Osteocyte (in vitro differentiated cells): ENCODE data around the gene HPGD. TPM values are rescaled to one million over a fixed set of nuclear protein-coding genes. Genes with fewer than 3 reads are reported as not detected.

Source experiments
- DNase-seq: peaks from one replicate; pipeline ENCODE4 v3.0.0; 2021; ENCODE audit warnings: mixed read lengths; ENCODE audit not compliant: unreplicated experiment; ENCODE audit errors: extremely low spot score
- H3K27ac Mint-ChIP-seq: one replicate; pipeline ENCODE4 v1.8.0; 2021; ENCODE audit warnings: mild to moderate bottlenecking, mixed read lengths; ENCODE audit not compliant: unreplicated experiment
- H3K27me3 Mint-ChIP-seq: one replicate; pipeline ENCODE4 v1.8.0; 2021; ENCODE audit warnings: mixed read lengths; ENCODE audit not compliant: unreplicated experiment
- H3K36me3 Mint-ChIP-seq: one replicate; pipeline ENCODE4 v1.8.0; 2021; ENCODE audit warnings: mixed read lengths; ENCODE audit not compliant: unreplicated experiment
- H3K4me1 Mint-ChIP-seq: one replicate; pipeline ENCODE4 v1.8.0; 2021; ENCODE audit warnings: mixed read lengths; ENCODE audit not compliant: unreplicated experiment
- H3K4me3 Mint-ChIP-seq: one replicate; pipeline ENCODE4 v1.8.0; 2021; ENCODE audit warnings: mild to moderate bottlenecking, moderate library complexity, mixed read lengths; ENCODE audit not compliant: unreplicated experiment
- H3K9me3 Mint-ChIP-seq: one replicate; pipeline ENCODE4 v1.8.0; 2021; ENCODE audit warnings: mixed read lengths; ENCODE audit not compliant: unreplicated experiment
- total RNA-seq: library from RNA; stranded (reverse); gene quantifications from 2 replicates; pipeline ENCODE4 v1.2.1, GENCODE V29; 2021
- TF ChIP-seq, protein P1 (sequence below): fragments of 200-600 bp; sonication (generic); IDR thresholded peaks from 2 replicates; pipeline ENCODE4 v1.5.0; 2021; ENCODE audit warnings: antibody characterized with exemption, mild to moderate bottlenecking, moderate library complexity

Gene HPGD
- total RNA-seq, 1 donor from 2014 or later: not detected

DNA sequence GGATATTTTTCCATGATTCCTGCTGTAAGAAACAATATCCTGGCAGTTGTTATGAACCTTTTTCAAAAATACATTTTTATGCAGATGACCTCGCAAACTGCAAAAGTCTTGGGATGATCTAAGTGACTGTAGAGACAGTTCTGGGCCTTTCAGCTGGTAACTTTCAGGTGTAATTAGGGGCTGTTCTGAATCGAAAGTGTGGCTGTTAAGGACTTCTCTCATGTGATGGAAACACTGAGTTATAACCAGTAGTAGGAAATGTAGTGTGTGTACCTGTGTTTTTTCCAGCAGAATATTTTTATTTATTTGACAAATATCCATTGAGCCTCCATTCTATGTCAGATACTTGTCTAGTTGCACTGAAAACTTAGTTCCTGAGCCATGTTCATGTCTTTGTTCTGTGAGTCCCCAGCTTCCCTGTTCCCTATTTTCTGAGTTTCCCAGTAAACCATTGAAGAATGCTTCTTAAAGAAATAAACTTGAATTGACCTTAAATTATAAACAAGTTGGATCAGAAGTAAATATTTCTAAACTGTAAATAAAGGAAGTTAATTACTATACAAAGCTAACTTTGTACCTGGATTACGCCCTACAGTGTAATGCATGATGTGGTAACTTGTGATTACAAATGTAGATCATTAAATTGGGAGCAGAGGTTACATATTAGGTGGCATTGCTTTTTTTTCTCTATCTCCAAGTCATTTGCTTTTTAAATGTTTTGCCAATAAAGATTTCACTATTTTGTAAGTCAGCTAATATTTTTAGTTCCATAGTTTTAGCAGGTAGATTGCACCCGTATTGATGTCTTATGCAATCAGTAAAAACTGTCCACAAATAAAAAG, 33.7 kb upstream of the HPGD start:
- H3K4me3 Mint-ChIP-seq: no peak overlapping the region
- no peak overlapping the region for H3K27ac Mint-ChIP-seq
- peaks cover 9% of the 10 kb centered on the region for H3K27me3 Mint-ChIP-seq
- peaks cover 3% of the 10 kb centered on the region for H3K9me3 Mint-ChIP-seq
- peaks cover 6% of the 10 kb centered on the region for H3K4me1 Mint-ChIP-seq
- H3K36me3 Mint-ChIP-seq: no peaks in the 10 kb centered on the region
- DNase-seq: no peak
- TF ChIP-seq, protein P1, sequence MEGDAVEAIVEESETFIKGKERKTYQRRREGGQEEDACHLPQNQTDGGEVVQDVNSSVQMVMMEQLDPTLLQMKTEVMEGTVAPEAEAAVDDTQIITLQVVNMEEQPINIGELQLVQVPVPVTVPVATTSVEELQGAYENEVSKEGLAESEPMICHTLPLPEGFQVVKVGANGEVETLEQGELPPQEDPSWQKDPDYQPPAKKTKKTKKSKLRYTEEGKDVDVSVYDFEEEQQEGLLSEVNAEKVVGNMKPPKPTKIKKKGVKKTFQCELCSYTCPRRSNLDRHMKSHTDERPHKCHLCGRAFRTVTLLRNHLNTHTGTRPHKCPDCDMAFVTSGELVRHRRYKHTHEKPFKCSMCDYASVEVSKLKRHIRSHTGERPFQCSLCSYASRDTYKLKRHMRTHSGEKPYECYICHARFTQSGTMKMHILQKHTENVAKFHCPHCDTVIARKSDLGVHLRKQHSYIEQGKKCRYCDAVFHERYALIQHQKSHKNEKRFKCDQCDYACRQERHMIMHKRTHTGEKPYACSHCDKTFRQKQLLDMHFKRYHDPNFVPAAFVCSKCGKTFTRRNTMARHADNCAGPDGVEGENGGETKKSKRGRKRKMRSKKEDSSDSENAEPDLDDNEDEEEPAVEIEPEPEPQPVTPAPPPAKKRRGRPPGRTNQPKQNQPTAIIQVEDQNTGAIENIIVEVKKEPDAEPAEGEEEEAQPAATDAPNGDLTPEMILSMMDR: no peak

DNA sequence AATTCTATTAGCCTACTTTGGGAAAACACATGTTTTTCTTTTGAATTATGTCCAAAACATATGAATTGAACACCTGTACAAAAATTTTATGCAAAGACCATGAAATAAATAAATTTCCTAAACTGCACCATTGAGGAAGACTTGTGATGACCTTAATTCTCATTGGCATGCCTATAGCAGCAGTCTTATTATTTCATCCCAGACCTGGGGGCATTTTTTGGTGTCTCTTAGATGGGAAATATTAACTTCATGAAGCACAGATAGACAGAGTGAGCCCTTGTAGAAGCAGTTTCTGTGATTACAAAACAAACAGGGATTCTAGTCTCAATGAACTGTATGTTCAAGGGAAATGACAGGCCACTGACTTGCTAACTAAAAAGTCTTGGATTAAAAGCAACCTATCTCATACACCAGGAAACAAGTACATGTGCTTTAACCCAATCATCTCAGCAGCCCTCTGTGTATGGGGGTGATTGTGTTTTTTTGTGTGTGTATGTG, 32.0 kb upstream of the HPGD start:
- Mint-ChIP-seq H3K27me3 (peaks cover 3% of the 10 kb centered on the region), H3K27ac (no peak overlapping the region), H3K4me3 (no peak overlapping the region), H3K9me3 (peaks cover 3% of the 10 kb centered on the region), H3K4me1 (peaks cover 12% of the 10 kb centered on the region), H3K36me3 (no peaks in the 10 kb centered on the region)
- TF ChIP-seq, protein P1: no peak
- no peak for DNase-seq

DNA sequence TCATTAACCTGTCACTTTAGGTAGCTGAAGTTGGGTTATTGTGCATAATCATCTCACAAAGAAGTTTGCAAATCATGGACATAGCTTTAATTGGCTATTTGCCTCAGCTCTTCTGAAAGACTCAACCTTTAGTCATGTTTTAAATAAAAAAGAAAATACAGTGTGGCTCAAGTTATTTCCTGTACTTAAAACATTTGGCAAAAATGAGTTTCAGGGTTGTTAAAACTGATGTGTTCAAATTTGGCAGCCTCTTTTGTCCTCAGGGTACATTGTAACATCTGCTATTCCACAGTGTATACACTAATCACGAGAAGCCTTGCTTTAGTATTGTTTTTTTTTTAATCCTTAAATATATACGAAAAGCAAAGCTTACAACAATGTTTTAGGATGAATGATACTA, 31.5 kb upstream of the HPGD start:
- TF ChIP-seq, protein P1: no peak
- peaks cover 5% of the 10 kb centered on the region for H3K27me3 Mint-ChIP-seq
- no peak overlapping the region for H3K4me3 Mint-ChIP-seq
- peaks cover 6% of the 10 kb centered on the region for H3K9me3 Mint-ChIP-seq
- H3K36me3 Mint-ChIP-seq: no peaks in the 10 kb centered on the region
- peaks cover 12% of the 10 kb centered on the region for H3K4me1 Mint-ChIP-seq
- DNase-seq: no peak
- no peak overlapping the region for H3K27ac Mint-ChIP-seq

DNA sequence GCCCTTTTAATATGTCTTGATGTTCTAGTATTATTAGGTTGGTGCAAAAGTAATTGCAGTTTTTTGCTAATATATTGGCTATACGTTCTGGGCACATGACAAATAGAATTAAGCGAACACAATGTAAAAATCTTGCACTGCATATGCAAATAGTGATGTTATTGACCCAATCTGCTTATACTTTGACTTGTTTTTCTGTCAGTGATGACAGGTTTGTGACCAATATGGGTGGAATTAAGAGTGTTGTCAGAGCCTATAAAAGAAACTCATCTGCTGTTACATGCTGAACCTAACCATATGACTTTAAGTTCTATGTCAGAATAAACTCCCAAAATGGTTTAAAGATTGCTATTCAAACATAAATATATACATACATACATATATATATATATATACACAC, 30.7 kb upstream of the HPGD start:
- H3K36me3 Mint-ChIP-seq: no peaks in the 10 kb centered on the region
- no peak overlapping the region for H3K4me3 Mint-ChIP-seq
- H3K27ac Mint-ChIP-seq: no peak overlapping the region
- TF ChIP-seq, protein P1: no peak
- H3K4me1 Mint-ChIP-seq: peaks cover 12% of the 10 kb centered on the region
- H3K9me3 Mint-ChIP-seq: peaks cover 8% of the 10 kb centered on the region
- peaks cover 4% of the 10 kb centered on the region for H3K27me3 Mint-ChIP-seq
- DNase-seq: no peak

DNA sequence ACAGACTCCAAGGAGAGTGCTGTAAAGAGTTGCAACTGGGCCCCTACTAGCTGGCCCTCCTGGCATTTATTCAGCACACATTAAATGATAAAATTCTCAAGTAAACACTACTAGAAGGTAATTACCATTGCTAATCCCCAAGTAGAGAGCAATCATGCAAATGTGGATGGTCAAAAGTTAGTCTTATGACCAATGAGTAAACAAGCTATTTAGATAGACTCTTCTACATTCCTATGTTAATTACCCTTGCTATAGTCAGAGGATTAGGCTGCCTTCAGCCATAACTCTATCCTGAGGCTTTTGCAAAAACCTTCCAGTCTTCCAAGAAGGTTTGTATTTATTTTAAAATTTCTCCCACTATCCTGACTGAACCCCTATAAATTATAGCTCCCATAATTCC, 28.3 kb upstream of the HPGD start:
- H3K9me3 Mint-ChIP-seq: peaks cover 8% of the 10 kb centered on the region
- no peak for DNase-seq
- no peak overlapping the region for H3K27ac Mint-ChIP-seq
- TF ChIP-seq, protein P1: no peak
- no peaks in the 10 kb centered on the region for H3K36me3 Mint-ChIP-seq
- H3K27me3 Mint-ChIP-seq: peaks cover 8% of the 10 kb centered on the region
- no peak overlapping the region for H3K4me3 Mint-ChIP-seq
- H3K4me1 Mint-ChIP-seq: peaks cover 12% of the 10 kb centered on the region
